SK-N-MC (cell line): ENCODE measurements around the gene NAPG.

Experiments
- EZH2 ChIP-seq: fragments of 200-600 bp; sonication (generic); IDR thresholded peaks from one replicate; pipeline ENCODE4 v1.6.1; 2017; ENCODE audit warnings: antibody characterized with exemption
- FOXP2 ChIP-seq: optimal IDR thresholded peaks from 2 replicates; pipeline ENCODE3; 2011; ENCODE audit warnings: mild to moderate bottlenecking, moderate library complexity; ENCODE audit not compliant: insufficient read depth; ENCODE audit errors: extremely low read length, control extremely low read depth
- POLR2AphosphoS5 ChIP-seq: IDR thresholded peaks from 2 replicates; pipeline ENCODE4 v1.6.1; 2012; ENCODE audit warnings: mild to moderate bottlenecking, low read depth, low read length, borderline replicate concordance

- TF ChIP-seq FOXP2 (no peak), POLR2AphosphoS5 (no peak), EZH2 (no peak)
Measured at GRCh38 chr18:10543277-10543676, 17.4 kb downstream of the NAPG start.
